ENCODE results near the gene NELFCD. TPM values are rescaled to one million over a fixed set of nuclear protein-coding genes. Genes with fewer than 3 reads are reported as not detected.
"Not testable (repeated sequence)": the region's sequence is repeated elsewhere in the genome, so short reads cannot be mapped to it uniquely, and the experiment has no call there.

NELFCD gene
- total RNA-seq, 4 donors from 2014 or later, result 43.7 to 68.1 (median 55.1) TPM

DNA sequence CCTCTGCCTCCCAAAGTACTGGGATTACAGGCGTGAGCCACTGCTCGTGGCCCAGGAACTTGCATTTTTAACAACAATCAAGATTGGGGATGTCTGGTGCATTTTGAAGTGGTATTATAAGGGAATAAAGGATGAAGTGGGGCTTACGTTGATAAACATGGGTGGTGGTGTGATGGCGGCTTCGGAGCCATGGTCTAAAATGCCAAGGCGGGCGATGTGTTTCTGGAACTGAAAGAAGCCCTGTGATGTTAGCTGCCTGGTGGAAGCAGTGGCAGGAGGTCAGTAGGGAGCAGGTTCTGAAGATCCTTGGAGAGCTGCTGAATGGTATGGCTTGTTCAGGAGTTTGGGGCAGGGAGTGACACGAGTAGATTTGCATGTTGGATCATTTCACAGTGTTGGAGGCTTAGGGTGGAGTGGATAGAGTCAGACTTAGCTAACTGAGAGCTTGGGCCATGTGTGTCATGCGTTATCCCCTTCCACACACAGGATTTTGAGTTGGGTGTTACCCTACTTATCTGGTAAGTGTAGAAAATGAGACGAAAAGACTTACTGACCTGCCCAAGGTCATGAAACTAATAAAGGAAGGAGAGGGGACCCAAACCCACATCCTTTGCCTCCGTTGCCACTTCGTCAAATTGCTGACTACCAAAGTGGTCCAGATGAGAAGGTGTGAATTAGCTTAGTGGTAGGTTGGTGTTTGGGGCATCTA is 1.5 kb downstream of the NELFCD start:
- no peaks in the 10 kb centered on the region for H3K27me3 ChIP-seq
- in situ Hi-C loops (cut with MboI; ENCODE audit: low pct_ligation_motif_present in 1 of 4, low pct_unique_long_range_greater_than_20kb in 1 of 4, low sequenced_read_pairs in 3 of 4), result loop anchor here in 1 of 4 donors (10.0 kb wide), 2 partner anchors 78 to 242 kb away; no protein-coding TSS in a partner anchor
- H3K4me1 ChIP-seq, result peaks cover 7 to 31% (median 20%) of the 10 kb centered on the region in 4 donors
- intact Hi-C loops (cut with DNase I; ENCODE audit: low total_unique reads), result loop anchor here (10.0 kb wide), 1 partner anchor 88 kb away; no protein-coding TSS in a partner anchor
- H3K36me3 ChIP-seq, result peaks cover 0 to 13% (median 0%) of the 10 kb centered on the region in 4 donors
- peak overlapping the region in 1 of 4 donors; percentile 96 for H3K4me3 ChIP-seq
- no peak for DNase-seq
- H3K9me3 ChIP-seq, result no peaks in the 10 kb centered on the region
- WGBS, 2 donors (ENCODE audit: low coverage in 1 of 2), result 80 to 82% methylated on average over 7 to 12 of the region's 12 CpGs
- TF ChIP-seq POLR2A (IDR thresholded peaks at IDR 0.05) (no peak), EP300 (IDR thresholded peaks at IDR 0.05; ENCODE audit: low read depth) (no peak), POLR2AphosphoS5 (IDR thresholded peaks at IDR 0.05) (no peak)
- H3K27ac ChIP-seq, result peak overlapping the region in 2 of 4 donors; percentile 88 to 94

DNA sequence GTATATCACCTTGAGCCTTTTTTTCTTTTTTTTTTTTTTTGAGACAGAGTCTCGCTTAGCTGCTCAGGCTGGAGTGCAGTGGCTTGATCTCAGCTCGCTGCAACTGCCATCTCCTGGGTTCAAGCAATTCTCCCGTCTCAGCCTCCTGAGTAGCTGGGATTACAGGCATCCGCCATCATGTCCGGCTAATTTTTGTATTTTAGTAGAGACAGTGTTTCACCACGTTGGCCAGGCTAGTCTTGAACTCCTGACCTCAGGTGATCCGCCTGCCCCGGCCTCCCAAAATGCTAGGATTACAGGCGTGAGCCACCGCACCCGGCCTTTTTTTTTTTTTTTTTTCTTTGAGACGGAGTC is 2.0 kb downstream of the NELFCD start:
- peaks cover 0 to 19% (median 2%) of the 10 kb centered on the region in 4 donors for H3K36me3 ChIP-seq
- intact Hi-C loops (cut with DNase I; ENCODE audit: low total_unique reads), result loop anchor here (10.0 kb wide), 1 partner anchor 88 kb away; no protein-coding TSS in a partner anchor
- H3K27me3 ChIP-seq, H3K4me3 ChIP-seq, H3K27ac ChIP-seq, DNase-seq, H3K9me3 ChIP-seq: not testable (repeated sequence)
- peaks cover 7 to 31% (median 20%) of the 10 kb centered on the region in 4 donors for H3K4me1 ChIP-seq
- WGBS, 2 donors (ENCODE audit: low coverage in 1 of 2), result 92 to 100% methylated on average over 2 to 12 of the region's 12 CpGs
- in situ Hi-C loops (cut with MboI; ENCODE audit: low pct_ligation_motif_present in 1 of 4, low pct_unique_long_range_greater_than_20kb in 1 of 4, low sequenced_read_pairs in 3 of 4), result loop anchor here in 1 of 4 donors (10.0 kb wide), 2 partner anchors 78 to 242 kb away; no protein-coding TSS in a partner anchor

DNA sequence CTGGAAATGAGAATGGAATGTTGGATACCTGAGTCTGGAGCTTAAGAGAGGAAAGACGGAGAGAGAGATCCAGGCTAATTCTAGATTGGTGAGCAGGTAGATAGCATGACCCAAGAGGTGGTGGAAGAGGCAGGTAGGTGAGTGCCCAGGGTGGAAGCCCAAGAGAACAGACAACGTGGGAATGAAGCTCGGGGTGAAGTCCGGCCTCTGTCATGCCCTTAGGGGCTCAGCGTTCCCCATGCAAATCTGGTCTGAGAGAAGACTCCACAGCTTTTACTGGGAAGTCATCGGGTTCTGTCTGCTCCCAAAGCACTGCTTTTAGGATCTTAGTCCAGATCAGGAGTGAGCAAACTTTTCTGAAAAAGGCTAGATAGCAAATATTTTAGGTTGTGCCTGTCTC is 3.6 kb downstream of the NELFCD start:
- peaks cover 0 to 35% (median 11%) of the 10 kb centered on the region in 4 donors for H3K36me3 ChIP-seq
- 89 to 90% methylated on average over 6 of the region's 6 CpGs for WGBS, 2 donors (ENCODE audit: low coverage in 1 of 2)
- no peak overlapping the region for H3K4me3 ChIP-seq
- DNase-seq, result no peak
- H3K4me1 ChIP-seq, result peaks cover 7 to 31% (median 20%) of the 10 kb centered on the region in 4 donors
- intact Hi-C loops (cut with DNase I; ENCODE audit: low total_unique reads), result loop anchor here (10.0 kb wide), 1 partner anchor 90 kb away; no protein-coding TSS in a partner anchor
- no peaks in the 10 kb centered on the region for H3K9me3 ChIP-seq
- no peaks in the 10 kb centered on the region for H3K27me3 ChIP-seq
- TF ChIP-seq EP300 (IDR thresholded peaks at IDR 0.05; ENCODE audit: low read depth), result no peak
- TF ChIP-seq POLR2A (IDR thresholded peaks at IDR 0.05), result no peak
- TF ChIP-seq POLR2AphosphoS5 (IDR thresholded peaks at IDR 0.05), result no peak
- TF ChIP-seq, protein P1, sequence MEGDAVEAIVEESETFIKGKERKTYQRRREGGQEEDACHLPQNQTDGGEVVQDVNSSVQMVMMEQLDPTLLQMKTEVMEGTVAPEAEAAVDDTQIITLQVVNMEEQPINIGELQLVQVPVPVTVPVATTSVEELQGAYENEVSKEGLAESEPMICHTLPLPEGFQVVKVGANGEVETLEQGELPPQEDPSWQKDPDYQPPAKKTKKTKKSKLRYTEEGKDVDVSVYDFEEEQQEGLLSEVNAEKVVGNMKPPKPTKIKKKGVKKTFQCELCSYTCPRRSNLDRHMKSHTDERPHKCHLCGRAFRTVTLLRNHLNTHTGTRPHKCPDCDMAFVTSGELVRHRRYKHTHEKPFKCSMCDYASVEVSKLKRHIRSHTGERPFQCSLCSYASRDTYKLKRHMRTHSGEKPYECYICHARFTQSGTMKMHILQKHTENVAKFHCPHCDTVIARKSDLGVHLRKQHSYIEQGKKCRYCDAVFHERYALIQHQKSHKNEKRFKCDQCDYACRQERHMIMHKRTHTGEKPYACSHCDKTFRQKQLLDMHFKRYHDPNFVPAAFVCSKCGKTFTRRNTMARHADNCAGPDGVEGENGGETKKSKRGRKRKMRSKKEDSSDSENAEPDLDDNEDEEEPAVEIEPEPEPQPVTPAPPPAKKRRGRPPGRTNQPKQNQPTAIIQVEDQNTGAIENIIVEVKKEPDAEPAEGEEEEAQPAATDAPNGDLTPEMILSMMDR (IDR thresholded peaks at IDR 0.05), result no peak
- in situ Hi-C loops (cut with MboI; ENCODE audit: low pct_ligation_motif_present in 1 of 4, low pct_unique_long_range_greater_than_20kb in 1 of 4, low sequenced_read_pairs in 3 of 4), result loop anchor here in 1 of 4 donors (10.0 kb wide), 2 partner anchors 80 to 240 kb away; no protein-coding TSS in a partner anchor
- H3K27ac ChIP-seq, result no peak overlapping the region

DNA sequence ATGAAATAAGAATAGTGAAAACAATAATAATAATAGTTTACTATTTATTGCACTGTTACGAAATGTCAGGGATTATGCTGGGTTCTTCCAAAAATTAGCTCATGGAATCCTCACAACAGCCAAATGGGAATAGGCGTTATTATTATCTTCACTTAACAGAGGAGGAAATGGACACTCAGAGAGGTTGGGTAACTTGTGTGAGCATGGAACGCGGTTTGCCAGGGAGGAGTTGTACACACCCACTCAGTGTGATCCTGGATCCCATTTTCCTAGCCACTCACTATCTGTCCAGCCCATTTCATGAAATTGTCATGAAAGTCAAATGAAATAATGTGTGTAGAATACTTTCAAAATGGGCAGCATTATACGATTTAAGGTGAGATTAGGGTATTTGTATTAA is 4.6 kb downstream of the NELFCD start:
- no peak for TF ChIP-seq POLR2AphosphoS5 (IDR thresholded peaks at IDR 0.05)
- no peak for TF ChIP-seq EP300 (IDR thresholded peaks at IDR 0.05; ENCODE audit: low read depth)
- no peak for TF ChIP-seq POLR2A (IDR thresholded peaks at IDR 0.05)
- TF ChIP-seq, protein P1 (IDR thresholded peaks at IDR 0.05), result no peak
- Histone ChIP-seq H3K36me3 (peaks cover 0 to 42% (median 14%) of the 10 kb centered on the region in 4 donors), H3K9me3 (no peaks in the 10 kb centered on the region), H3K4me1 (peaks cover 7 to 28% (median 18%) of the 10 kb centered on the region in 4 donors), H3K27ac (no peak overlapping the region), H3K4me3 (no peak overlapping the region), H3K27me3 (no peaks in the 10 kb centered on the region)
- in situ Hi-C loops (cut with MboI; ENCODE audit: low pct_ligation_motif_present in 1 of 4, low pct_unique_long_range_greater_than_20kb in 1 of 4, low sequenced_read_pairs in 3 of 4), result loop anchor here in 1 of 4 donors (10.0 kb wide), 2 partner anchors 81 to 239 kb away; no protein-coding TSS in a partner anchor
- DNase-seq, result no peak
- intact Hi-C loops (cut with DNase I; ENCODE audit: low total_unique reads), result loop anchor here (10.0 kb wide), 1 partner anchor 91 kb away; no protein-coding TSS in a partner anchor
- WGBS, 2 donors (ENCODE audit: low coverage in 1 of 2), result 77 to 80% methylated on average over 5 of the region's 5 CpGs

All from transverse colon (tissue), 4 donors.